ENCODE results near the gene GALNT10.

GRCh38 chr5:154267516-154267915, 77.0 kb downstream of the GALNT10 start:
- TF ChIP-seq YY1 (IDR thresholded peaks at IDR 0.05; ENCODE audit: insufficient read depth, insufficient read length), result no peak
- TF ChIP-seq ZNF274 (IDR thresholded peaks at IDR 0.05; ENCODE audit: low read depth, low read length), result no peak

All from NT2/D1 (cell line).